ENCODE data around the gene PDZRN4.
A peak's percentile ranks its signal among the peaks of the same experiment; 100 is the strongest.
"Not testable (repeated sequence)": the region's sequence is repeated elsewhere in the genome, so short reads cannot be mapped to it uniquely, and the experiment has no call there.

PDZRN4 gene

GRCh38 chr12:41514021-41514777, 326.1 kb downstream of the PDZRN4 start:
- ATAC-seq, result no peak

DNA sequence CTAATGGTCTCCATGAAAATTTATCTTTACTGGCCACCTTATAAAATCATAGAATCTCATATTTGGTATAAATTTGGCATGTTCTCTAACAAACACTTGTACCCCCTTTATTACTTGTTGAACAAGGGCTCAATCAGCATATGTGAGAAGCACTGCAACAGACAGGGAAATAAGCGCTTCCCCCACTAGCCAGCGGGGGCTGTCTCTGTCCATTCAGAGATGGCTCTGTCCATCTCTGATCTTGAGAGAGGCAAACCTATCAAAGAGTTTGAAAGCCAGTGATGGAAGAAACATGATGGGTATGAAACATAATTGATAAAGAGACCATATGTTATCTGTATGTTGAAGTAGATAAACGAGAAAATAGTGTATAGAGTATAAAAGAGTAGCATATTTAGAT, 326.8 kb downstream of the PDZRN4 start:
- no peak for ATAC-seq

DNA sequence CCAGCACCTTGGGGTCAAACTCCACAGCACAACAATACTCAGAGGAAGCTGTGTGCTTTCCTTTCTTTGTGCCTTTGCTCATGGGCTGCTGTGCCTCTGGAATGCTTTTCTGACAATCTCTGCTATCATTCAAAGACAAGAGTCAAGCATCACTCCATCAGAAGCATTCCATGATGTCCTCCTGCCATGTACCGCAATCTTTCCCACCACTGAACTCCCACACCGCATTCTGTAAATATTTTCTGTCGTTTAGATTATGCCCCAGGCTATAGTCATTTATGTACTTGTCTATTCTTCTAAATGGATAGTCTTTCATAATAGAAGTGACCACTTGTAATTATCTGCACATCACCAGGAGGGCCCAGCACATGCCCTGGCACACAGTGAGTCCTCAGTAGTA, 327.8 kb downstream of the PDZRN4 start:
- ATAC-seq, result no peak

DNA sequence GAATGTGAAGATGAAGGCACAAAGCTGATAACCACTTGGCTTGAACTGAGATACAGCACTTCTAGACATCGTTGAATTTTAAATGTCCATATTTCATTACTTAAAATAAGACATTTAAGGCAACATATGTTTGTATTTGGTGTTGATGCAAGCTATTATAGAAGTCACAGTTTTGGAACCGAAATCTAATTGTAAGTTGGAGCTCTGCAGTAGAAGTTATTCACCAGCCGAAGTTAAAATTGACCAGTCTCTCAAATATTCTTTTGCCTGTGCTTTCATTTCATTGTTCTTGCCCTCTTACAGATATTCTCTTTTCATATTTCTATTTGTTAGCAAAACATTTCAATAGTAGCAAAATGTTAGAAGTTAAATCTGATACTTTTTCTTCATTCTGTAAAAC, 332.7 kb downstream of the PDZRN4 start:
- no peak for ATAC-seq

- peak; percentile 62 to 72 for ATAC-seq
Measured at GRCh38 chr12:41521872-41522379, 333.8 kb downstream of the PDZRN4 start.

DNA sequence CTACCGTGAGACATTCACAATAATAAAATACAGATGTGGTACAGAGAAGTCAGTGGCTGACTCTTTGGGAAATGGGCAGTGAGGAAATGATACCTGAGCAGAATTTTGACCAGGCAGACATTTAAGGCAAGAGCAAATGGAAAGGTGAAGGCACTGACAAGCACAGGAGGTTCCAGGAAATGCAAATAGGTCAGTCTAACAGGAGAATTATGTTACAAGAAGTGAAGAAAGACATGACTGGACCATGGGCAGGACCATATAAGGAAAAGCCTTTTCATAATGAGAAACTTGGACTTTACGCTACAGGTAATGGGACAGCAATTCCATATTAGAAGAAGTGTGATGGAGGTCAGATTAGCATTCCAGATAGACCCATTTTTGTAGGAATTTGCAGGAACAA, 338.9 kb downstream of the PDZRN4 start:
- ATAC-seq, result no peak

DNA sequence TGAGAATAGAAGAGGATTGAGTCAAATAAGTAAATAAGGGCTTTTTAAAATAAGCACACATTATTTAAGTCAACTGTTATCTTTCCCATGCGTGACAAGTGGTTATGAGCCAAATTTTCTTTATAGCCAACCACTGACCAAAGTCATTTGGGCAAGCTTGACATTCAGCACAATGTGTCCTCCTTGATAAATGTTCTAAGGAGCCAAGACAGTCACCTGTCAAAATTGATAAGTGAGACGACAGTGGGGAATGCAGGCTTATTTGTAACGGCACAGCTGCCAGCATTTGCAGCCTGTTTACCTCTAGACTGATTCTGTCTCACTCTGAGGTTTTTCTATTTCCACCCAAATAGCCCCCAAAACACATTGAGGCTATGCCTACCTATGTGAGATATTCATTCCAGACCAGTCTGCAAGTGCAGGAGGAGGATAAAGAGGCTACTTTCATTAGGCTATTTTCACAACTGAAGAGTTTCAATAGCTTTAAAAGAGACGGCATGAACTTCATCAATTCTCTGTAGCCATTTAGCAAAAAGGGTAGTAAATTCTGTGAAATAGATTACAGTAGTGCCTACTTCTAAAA, 339.5 kb downstream of the PDZRN4 start:
- ATAC-seq, result no peak

DNA sequence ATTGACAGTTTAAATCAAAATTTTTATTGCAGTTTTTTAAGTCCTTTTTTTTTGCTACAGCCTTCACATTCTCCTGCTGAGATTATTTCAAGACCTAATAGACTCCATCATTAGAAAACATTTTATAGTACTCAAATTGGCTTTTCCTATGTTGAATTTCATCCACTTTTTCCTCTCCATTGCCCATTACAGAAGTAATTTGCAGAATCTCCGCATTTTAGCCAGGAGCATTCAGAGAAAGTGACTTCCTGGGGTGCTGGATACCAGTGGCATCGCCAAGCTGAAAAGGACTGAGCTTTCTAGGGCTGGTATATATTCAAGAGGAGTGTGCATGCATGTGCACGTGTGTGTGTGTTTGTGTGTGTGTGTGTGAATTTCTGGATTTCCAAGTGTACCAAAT, 340.8 kb downstream of the PDZRN4 start:
- no peak for ATAC-seq

DNA sequence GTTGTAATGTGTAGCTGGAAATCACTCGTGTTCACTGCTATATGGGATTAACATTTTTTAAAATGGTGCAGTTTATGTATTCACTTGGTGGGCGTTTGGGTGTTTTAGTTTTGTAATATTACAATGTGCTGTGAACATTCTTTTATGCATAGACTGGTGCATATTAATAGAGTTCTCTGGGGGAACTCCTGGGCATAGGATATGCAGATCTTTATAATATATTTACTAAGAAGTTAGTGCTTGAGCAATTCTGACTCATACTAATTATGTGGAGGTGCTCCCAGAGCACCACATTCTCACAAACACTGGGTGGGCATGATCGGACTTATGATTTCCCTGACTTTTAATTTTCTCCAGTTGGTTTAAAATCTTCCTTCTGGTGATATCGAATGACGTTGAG, 342.3 kb downstream of the PDZRN4 start:
- peak; percentile 19 to 39 for ATAC-seq

DNA sequence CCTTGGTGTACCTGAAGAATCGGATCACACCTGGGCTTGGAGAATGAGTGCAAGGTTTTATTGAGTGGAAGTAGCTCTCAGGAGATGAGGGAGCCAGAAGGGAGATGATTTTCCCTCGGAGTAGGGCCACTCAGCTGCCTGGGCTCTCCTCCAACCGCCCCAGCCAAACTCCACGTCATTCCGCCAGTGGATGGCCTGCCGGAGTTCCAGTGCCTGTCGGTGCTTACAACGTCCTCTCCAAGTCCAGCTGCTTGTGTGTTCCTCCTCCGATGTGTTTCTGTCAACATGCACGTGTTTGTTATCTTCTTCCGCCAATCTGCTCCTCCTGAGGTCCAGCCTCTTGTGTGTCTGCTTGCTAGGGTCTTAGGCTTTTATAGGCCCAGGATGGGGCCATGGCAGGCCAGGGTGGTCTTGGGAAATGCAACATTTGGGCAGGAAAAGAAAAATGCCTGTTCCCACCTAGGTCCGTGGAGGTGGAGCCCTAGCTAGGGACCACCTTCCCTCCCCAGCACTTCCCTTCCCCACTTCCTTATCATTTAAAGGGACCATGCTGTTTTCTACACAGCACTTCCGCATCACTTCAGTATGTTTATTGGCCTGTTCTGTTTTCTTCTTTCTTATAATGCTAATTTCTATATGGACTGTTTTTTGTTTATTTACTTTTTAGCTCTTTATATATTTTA, 343.2 kb downstream of the PDZRN4 start:
- no peak for ATAC-seq

DNA sequence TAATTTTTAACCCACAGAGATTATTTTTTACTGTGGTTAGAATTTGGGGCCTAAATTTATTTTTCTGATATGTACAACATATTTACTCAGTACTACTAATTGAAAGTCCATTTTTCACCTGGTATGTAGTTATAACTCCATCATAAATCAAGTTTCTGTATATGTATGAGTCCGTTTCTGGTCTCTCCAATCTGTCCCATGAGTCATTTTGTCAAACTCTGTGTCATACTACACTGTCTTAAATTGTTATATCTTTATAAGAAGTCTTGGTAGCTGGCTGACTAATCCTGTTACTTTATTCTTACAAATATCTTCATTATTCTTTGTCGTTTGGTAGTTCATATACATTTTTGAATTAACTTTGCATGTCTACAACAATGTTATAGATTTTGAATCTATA, 344.0 kb downstream of the PDZRN4 start:
- peak; percentile 78 to 87 for ATAC-seq

GRCh38 chr12:41536813-41537490, 348.8 kb downstream of the PDZRN4 start:
- peak; percentile 52 to 55 for ATAC-seq

- ATAC-seq, result no peak
Measured at GRCh38 chr12:41537522-41537921, 349.4 kb downstream of the PDZRN4 start.

DNA sequence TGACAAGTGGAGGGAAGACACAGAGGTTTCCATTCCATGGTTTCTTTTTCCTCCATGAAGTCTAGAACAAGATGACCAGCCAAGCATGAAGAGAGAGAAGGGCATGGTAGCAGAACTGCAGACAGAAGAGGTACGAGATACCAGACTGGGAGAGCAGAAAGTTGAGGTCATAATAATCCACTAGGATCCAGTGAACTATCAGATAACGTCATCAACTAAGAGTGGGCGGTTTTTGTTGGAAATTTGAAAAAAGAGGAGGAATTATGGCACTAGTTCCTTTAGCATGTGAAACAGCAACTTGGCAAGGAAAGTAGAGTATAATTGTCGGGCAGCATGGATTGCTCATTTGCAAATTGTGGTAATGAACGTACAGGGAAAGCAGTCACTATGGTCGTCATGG, 357.6 kb downstream of the PDZRN4 start:
- no peak for ATAC-seq

DNA sequence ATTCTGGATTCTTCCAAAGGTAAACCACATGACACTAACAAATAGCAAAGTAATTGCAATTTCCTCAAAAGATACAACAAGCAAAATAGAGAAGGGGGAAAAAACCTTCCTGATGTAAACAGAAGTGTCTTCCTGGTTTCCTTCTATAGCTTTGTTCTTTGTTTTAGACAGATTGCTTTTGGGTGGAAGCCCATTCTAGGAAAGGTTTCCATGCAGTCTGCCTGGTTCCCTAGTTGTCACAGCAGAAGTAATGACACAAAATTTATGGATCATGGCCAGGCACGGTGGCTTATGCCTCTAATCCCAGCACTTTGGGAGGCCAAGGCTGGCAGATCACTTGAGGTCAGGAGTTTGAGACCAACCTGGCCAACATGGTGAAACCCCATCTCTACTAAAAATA, 359.0 kb downstream of the PDZRN4 start:
- not testable (repeated sequence) for ATAC-seq

GRCh38 chr12:41548926-41549325, 360.8 kb downstream of the PDZRN4 start:
- no peak for ATAC-seq

- no peak for ATAC-seq
Measured at GRCh38 chr12:41552588-41552987, 364.5 kb downstream of the PDZRN4 start.

DNA sequence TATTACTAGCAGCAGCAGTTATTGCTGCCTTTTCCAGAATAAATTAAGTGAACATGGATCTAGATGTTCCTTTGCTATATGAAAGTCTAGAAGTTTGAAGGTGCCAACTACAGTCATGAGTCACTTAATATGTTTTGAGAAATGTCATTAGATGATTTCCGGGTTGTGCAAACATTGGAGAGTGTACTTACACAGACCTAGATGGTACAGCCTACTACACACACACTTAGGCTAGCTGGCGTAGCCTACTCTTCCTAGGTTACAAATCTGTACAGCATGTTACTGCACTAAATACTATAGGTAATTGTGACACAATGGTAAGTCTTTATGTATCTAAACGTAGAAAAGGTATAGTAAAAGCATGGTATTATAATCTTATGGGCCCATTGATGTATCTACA, 368.1 kb downstream of the PDZRN4 start:
- no peak for ATAC-seq

DNA sequence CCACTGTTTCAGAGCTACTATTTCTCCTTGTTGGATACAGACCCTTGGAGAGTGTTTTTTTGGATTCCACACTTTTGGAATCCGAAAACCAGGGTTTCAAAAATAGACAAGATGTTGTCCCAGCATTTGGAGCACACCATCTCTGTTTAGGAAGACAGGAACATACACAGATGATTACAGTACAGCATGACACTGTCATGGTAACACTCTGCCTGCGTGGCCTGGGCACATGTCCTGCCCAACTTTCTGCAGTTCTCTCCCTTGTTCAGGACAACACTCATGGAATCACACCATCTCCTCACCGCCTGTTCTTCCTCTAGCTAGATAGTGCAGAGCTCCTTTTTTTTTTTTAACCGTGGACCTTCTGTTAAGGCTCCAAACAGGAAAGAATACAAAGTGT, 369.2 kb downstream of the PDZRN4 start:
- no peak for ATAC-seq

DNA sequence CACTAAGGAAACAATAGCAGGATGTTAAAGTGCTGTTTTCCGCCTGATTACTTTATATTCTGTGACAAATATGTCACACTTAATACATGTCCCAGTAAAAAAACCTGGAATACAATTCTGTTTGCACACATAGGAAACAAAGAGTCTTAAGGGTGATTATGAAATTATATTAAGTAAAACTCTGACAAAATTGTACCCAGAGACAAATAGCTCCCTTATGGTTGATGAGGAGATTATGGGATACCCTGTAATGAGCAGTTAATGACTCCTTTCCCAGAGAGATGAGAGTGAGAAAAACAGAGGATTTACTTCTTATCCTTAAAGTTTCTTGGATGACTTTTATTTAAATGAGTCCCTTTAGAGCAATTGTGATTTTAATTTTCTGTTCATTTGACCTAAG, 370.6 kb downstream of the PDZRN4 start:
- no peak for ATAC-seq

GRCh38 chr12:41563051-41563450, 374.9 kb downstream of the PDZRN4 start:
- no peak for ATAC-seq

DNA sequence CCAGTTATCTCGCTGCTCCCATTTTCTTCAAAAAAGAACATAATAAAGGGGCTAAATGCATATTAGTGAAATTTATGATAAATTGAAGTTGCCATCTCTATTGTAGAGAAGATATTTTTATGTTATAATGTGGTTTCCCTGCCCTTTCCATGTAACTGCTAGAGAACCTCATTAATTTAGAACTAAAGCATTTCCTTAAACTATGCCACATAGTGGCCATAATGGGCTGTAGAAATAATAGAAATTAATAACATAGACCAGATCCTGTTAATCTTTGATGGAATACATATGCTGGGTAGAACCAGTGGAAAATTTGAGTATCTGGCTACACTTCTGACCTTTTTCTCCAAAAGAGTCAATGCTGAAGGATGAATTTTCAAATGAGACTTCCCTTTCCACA, 376.7 kb downstream of the PDZRN4 start:
- ATAC-seq, result no peak

DNA sequence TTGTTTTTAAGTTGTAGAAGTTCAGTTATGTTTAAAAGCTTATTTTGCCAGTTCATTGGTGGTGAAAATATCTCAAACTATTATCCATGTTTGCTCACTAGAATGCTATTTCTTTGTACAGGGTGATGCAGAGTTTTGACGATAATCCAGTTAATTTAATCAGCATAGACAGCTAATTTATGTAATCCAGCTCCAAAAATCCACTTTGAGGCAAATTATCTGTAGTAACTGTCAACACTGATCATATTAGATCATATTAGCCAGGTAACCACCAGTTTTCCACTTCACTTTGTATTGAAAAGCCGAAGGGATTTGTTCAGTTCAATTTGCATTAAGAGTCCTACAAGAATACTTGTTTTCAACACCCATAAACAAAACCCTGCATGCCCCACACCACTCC, 378.6 kb downstream of the PDZRN4 start:
- no peak for ATAC-seq

Measured in activated CD4-positive, CD25-positive, alpha-beta regulatory T cell treated with anti-CD3 and anti-CD28 coated beads, Interleukin-2, amount 50 U/mL, for 24 hours (primary cell).